Esophagus (tissue), 2 donors: Measurements from ENCODE around the gene PICALM. TPM values are rescaled to one million over a fixed set of nuclear protein-coding genes. Genes with fewer than 3 reads are reported as not detected.

Experiments used
- H3K27ac ChIP-seq, 2 donors: one replicate each; pipeline ENCODE4 v1.5.1; 2013; ENCODE audit warnings: low read depth in 2 of 2, mild to moderate bottlenecking in 2 of 2, inconsistent platforms in 1 of 2, low read length in 1 of 2, moderate library complexity in 1 of 2
- H3K27me3 ChIP-seq, 2 donors: one replicate each; pipeline ENCODE4 v1.6.1; 2013; ENCODE audit warnings: low read length in 2 of 2, control low read depth in 1 of 2, mild to moderate bottlenecking in 1 of 2; ENCODE audit not compliant: insufficient read depth in 2 of 2, control insufficient read depth in 1 of 2
- H3K36me3 ChIP-seq, 2 donors: one replicate each; pipeline ENCODE4 v1.6.1; 2013; ENCODE audit warnings: low read length in 1 of 2; ENCODE audit not compliant: control insufficient read depth in 2 of 2, insufficient read depth in 2 of 2
- H3K4me1 ChIP-seq, 2 donors: one replicate each; pipeline ENCODE4 v1.6.1; 2013; ENCODE audit warnings: low read length in 1 of 2; ENCODE audit not compliant: control insufficient read depth in 2 of 2, insufficient read depth in 2 of 2
- H3K4me3 ChIP-seq, 2 donors: one replicate each; pipeline ENCODE4 v1.5.1; 2013; ENCODE audit warnings: low read length in 2 of 2, mild to moderate bottlenecking in 2 of 2, low read depth in 1 of 2, moderate library complexity in 1 of 2
- H3K9me3 ChIP-seq, 2 donors: one replicate each; pipeline ENCODE4 v1.6.1; 2013; ENCODE audit warnings: mild to moderate bottlenecking in 2 of 2, low read depth in 1 of 2, low read length in 1 of 2, moderate library complexity in 1 of 2; ENCODE audit not compliant: control insufficient read depth in 2 of 2, insufficient read depth in 1 of 2
- WGBS, 2 donors: extraction: QIAGEN DNeasy Blood & Tissue Kit; methylation state at CpG; one replicate each; pipeline ENCODE4 v1.1.7; 2013; 5-methylcytosine and 5-hydroxymethylcytosine counted together
- polyA plus RNA-seq, 2 donors: library from polyadenylated mRNA; stranded (reverse); fragments of 200-250 nt; gene quantifications; one replicate each; pipeline ENCODE4 v1.2.3, GENCODE V29; 2013
- donor health status: healthy with polysubstance abuse.
- donor health status: Bipolar disorder and iron deficiency.

PICALM gene
- polyA plus RNA-seq, 2 donors, result 60.9 to 61.1 TPM

GRCh38 chr11:86067851-86068137, 1.1 kb downstream of the PICALM start:
- 0 to 1% methylated on average over 5 of the region's 5 CpGs for WGBS, 2 donors
- H3K36me3 ChIP-seq, result no peaks in the 10 kb centered on the region

DNA sequence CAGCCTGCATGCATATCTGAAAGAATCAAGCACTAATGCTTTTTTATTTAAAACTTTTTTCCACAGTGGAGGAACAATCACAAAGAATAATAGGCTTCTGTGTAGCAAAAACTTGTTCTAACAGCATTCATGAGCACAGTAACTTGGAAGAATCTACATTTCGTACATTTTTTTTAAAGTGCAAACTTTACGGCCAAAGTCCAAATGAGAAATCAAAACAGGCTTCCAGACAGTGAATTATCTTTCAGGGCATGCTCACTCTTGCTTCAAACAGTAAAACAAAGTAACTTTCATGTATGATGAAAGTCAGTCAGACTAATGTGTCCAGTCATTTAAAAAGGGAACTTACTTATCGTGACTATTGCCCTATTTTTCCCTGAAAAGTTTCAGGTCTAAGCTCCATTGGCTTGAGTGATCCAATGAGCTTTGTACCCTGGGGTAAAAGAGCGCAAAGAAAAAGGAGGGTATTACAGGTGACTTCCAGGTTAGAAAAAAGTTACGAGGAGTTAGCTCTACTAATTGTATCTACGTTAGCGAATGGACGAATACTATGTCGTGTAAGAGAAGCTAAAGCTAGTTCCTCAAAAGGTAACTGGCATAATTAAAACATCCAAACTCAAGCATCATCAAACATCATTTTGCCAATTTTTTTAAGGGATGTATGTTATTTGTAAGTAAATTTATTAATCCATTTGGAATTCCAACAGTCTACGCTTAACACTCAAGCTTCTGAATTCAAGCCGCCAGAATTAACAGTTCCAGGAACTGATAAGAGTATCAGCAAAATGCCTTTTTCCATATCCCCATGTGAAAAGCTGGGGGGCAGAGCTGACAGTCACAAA, 1.7 kb downstream of the PICALM start:
- peak overlapping the region; percentile 83 to 92 for H3K4me3 ChIP-seq
- WGBS, 2 donors, result 0 to 1% methylated on average over 11 of the region's 11 CpGs
- H3K4me1 ChIP-seq, result no peaks in the 10 kb centered on the region
- H3K9me3 ChIP-seq, result no peaks in the 10 kb centered on the region
- peak overlapping the region; percentile 73 to 95 for H3K27ac ChIP-seq
- H3K36me3 ChIP-seq, result no peaks in the 10 kb centered on the region
- H3K27me3 ChIP-seq, result no peaks in the 10 kb centered on the region

More at GRCh38 chr11:86067851-86068137, 1.1 kb downstream of the PICALM start:
- Histone ChIP-seq H3K27me3 (no peaks in the 10 kb centered on the region), H3K27ac (peak overlapping the region; percentile 95 to 98), H3K9me3 (no peaks in the 10 kb centered on the region), H3K4me1 (no peaks in the 10 kb centered on the region), H3K4me3 (peak overlapping the region; percentile 83 to 92)

GRCh38 chr11:86066657-86067008, 2.3 kb downstream of the PICALM start:
- peak overlapping the region in 1 of 2 donors; percentile 60 for H3K27ac ChIP-seq
- H3K9me3 ChIP-seq, result no peaks in the 10 kb centered on the region
- 1 to 2% methylated on average over 5 of the region's 5 CpGs for WGBS, 2 donors
- H3K4me3 ChIP-seq, result peak overlapping the region in 1 of 2 donors; percentile 83
- no peaks in the 10 kb centered on the region for H3K4me1 ChIP-seq
- no peaks in the 10 kb centered on the region for H3K36me3 ChIP-seq
- H3K27me3 ChIP-seq, result no peaks in the 10 kb centered on the region

DNA sequence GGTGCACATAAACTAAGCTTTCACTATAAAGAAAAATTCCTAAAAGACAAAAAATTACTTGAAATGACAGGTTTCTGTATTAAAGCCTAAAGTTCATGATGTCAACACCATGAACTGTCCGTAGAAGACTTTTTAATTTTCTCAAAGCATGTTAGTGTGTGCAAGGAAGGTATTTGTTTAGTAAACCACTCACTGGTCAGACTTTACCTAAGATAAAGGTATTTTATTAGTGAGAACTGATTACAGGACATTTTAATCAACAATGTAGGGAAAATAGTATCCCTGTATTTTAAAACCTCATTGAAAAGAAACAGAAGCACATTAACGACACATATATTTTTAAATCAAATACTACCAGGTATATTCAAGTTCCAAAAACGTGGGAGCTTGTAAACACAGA, 2.9 kb downstream of the PICALM start:
- Histone ChIP-seq H3K4me3 (peak overlapping the region in 1 of 2 donors; percentile 83), H3K27me3 (no peaks in the 10 kb centered on the region), H3K9me3 (no peaks in the 10 kb centered on the region), H3K27ac (no peak overlapping the region), H3K4me1 (no peaks in the 10 kb centered on the region), H3K36me3 (no peaks in the 10 kb centered on the region)
- 3 to 5% methylated on average over 3 of the region's 3 CpGs for WGBS, 2 donors

DNA sequence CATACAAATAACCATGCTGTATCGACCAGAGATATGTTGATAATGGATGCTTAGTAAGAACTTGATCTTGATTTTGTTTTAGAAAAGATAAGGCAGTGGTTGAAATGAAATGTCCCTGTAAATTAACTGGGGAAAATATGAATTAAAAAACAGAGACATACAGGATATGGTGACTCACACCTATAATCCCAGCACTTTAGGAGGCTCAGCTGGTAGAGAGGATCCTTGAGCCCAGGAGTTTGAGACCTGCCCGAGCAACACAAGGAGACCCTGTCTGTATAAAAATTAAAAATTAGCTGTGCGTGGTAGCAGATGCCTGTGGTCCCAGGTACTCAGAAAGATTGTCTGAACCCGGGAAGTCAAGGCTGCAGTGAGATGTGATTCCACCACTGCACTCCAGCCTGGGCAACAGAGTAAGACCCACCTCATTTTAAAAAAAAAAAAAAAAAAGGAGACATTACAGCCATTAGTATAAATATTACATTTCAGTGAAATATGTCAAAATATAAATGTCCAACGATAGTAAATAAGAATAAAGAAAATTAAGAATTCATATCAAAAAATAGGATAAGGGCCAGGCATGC, 4.6 kb downstream of the PICALM start:
- WGBS, 2 donors, result 50 to 62% methylated on average over 5 of the region's 5 CpGs
- no peaks in the 10 kb centered on the region for H3K36me3 ChIP-seq
- H3K27me3 ChIP-seq, result no peaks in the 10 kb centered on the region
- H3K4me1 ChIP-seq, result peaks cover 0 to 2% of the 10 kb centered on the region in 2 donors
- peak overlapping the region in 1 of 2 donors; percentile 26 for H3K4me3 ChIP-seq
- no peaks in the 10 kb centered on the region for H3K9me3 ChIP-seq
- H3K27ac ChIP-seq, result peak overlapping the region in 1 of 2 donors; percentile 11

DNA sequence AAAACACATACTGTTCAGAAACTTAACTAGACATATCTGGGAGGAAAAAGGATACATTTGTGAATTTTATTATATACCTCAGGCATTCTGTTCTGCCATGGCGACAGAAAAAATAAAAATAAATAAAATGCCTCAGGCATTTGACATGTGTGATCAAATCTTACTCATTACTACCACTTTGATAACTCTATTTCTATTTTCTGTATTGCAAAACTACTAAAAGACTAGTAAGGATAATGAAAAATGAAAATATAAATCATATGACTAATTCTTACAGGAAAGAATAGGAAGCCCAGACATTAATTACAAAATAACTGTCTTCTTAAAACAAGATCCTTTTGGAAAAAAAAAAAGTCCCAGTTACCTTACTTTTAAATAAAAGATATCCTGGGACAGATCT, 5.3 kb downstream of the PICALM start:
- Histone ChIP-seq H3K27me3 (no peaks in the 10 kb centered on the region), H3K4me3 (no peak overlapping the region), H3K9me3 (no peaks in the 10 kb centered on the region), H3K27ac (no peak overlapping the region), H3K4me1 (peaks cover 0 to 2% of the 10 kb centered on the region in 2 donors), H3K36me3 (no peaks in the 10 kb centered on the region)
- 17 to 34% methylated on average over 1 of the region's 1 CpG for WGBS, 2 donors

DNA sequence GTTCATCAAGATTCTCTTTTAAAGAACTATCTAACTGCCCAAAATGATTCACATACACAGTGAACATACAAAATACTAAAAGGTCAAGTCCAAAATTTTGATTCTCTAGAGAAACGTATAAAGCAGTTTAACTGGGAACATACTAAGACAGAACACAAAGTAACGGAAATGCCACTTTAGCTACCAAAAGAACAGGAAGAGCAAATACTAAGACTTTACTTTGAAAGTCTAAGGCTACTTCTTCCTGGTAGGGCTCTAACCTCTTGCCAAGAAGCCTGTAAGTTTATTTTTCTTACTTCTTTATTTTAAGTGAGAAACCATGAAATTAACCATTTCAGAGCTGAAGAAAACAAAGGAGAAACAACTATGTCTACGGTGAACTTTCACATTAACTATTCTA, 6.2 kb downstream of the PICALM start:
- Histone ChIP-seq H3K27ac (no peak overlapping the region), H3K27me3 (no peaks in the 10 kb centered on the region), H3K36me3 (no peaks in the 10 kb centered on the region), H3K4me1 (peaks cover 0 to 2% of the 10 kb centered on the region in 2 donors), H3K9me3 (no peaks in the 10 kb centered on the region), H3K4me3 (no peak overlapping the region)
- 30 to 41% methylated on average over 3 of the region's 3 CpGs for WGBS, 2 donors

- peaks cover 0 to 2% of the 10 kb centered on the region in 2 donors for H3K4me1 ChIP-seq
- no peaks in the 10 kb centered on the region for H3K27me3 ChIP-seq
- H3K36me3 ChIP-seq, result no peaks in the 10 kb centered on the region
- no peaks in the 10 kb centered on the region for H3K9me3 ChIP-seq
- H3K27ac ChIP-seq, result no peak overlapping the region
- H3K4me3 ChIP-seq, result no peak overlapping the region
- WGBS, 2 donors, result 70 to 80% methylated on average over 11 of the region's 11 CpGs
Observed at GRCh38 chr11:86061483-86062205, 7.2 kb downstream of the PICALM start.

GRCh38 chr11:86060544-86060943, 8.3 kb downstream of the PICALM start:
- H3K4me3 ChIP-seq, result no peak overlapping the region
- H3K9me3 ChIP-seq, result no peaks in the 10 kb centered on the region
- H3K27me3 ChIP-seq, result no peaks in the 10 kb centered on the region
- peaks cover 0 to 2% of the 10 kb centered on the region in 2 donors for H3K4me1 ChIP-seq
- H3K36me3 ChIP-seq, result no peaks in the 10 kb centered on the region
- no peak overlapping the region for H3K27ac ChIP-seq
